HL-60/S4 treated with retinoic acid at 250 ng/mL for 4 days and 3 days (cell line): ENCODE measurements around the gene MAP2.

Experiments
- in situ Hi-C: fragments of 300-500 bp; cut with MboI; formaldehyde crosslinking; loops from 2 replicates; pipeline ENCODE4 v1.7.0; 2022; ENCODE audit warnings: low sequenced_read_pairs

The MAP2 gene

DNA sequence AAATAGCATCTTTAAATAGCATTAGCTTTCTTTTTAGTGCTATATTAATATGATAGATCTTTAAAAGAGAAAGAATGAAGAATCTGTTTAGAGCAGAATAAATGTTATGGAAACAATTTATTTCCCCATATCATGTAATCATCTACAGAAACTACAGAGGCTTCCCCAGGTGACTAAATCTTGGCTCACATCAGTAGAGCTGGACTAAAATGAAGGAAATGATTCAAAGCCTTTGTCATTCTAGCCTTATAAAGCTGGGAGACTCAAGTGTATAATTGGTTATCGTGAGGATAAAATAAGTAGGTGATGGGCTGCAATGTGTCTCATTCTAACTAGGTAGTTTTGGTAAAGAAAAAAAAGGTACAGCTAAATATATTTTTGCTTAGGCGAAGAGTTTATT lies 264.5 kb downstream of the MAP2 start:
- in situ Hi-C loops = no loop called here

DNA sequence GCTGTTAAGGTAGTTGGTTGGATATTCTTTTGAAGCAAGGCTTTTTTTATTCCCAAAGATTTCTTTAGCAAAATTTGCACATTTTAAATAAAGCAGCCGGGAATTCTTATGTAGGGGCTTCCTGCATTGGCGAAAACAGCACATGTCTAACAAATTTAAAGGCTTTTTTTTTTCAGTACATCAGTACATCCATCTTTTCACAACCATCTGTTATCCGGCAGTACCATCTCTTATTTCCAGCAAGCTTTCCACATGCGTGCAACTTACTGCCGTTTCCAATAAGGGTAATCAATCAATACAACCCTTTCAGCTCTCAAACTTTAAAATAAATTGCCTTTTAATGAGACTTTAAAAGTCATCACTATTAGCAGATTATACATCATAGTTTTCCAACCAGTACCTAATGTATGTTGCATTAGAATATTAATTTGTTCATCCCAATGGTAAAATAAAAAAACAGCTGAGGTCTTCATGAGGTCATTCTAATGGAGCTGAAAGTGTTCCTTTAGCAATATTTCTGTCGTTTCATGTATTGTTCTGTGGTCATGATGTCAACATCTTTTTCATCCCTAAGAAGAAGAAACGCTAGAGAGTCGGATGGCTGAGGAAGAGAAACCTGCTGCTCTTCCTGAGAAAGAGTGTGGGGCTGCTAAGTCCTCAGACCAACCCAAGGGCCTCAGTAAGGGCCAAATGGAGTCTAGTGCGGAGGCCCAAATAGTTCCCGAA lies 266.3 kb downstream of the MAP2 start:
- in situ Hi-C loops = no loop called here

DNA sequence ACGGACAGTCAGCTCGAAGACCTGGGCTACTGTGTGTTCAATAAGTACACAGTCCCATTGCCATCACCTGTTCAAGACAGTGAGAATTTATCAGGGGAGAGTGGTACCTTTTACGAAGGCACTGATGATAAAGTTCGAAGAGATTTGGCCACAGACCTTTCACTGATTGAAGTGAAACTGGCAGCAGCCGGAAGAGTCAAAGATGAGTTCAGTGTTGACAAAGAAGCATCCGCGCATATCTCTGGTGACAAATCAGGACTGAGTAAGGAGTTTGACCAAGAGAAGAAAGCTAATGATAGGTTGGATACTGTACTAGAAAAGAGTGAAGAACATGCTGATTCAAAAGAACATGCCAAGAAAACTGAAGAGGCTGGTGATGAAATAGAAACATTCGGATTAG lies 270.9 kb downstream of the MAP2 start:
- in situ Hi-C loops = no loop called here

DNA sequence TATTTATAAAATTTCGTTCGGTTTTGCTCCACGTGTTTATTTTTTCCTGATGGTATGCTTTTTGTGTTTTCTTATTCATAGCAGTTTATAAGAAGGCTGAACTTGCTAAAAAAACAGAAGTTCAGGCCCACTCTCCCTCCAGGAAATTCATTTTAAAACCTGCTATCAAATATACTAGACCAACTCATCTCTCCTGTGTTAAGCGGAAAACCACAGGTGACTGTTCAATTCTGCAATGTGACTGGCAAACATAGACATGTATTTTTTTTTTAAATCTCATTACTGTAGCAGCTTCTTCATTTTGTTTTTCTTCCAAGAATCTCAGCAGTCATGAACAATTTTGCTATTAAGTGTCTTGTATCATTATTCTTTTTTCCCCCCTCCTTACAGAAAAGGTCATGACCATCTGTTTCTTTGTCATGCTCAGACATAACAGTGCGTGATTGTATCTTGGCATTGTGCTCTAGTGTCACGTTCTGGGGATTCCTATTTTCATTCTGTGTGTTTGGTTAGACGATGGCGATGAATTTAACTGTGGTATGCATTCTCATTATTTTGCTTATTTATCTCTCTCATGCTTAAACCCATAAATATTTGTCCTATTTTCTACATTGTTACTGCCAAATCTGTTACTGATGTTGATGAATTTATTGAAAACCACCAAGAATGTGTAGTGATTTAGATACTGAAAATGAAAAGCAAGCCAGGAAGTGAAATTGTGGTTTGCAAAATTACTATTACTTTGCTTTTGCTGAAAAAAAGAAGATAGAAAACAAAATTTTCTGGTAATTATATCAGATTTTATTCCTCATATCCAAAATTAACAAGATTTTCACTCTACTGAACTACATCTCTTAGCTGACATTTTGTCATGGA lies 273.2 kb downstream of the MAP2 start:
- in situ Hi-C loops = no loop called here

DNA sequence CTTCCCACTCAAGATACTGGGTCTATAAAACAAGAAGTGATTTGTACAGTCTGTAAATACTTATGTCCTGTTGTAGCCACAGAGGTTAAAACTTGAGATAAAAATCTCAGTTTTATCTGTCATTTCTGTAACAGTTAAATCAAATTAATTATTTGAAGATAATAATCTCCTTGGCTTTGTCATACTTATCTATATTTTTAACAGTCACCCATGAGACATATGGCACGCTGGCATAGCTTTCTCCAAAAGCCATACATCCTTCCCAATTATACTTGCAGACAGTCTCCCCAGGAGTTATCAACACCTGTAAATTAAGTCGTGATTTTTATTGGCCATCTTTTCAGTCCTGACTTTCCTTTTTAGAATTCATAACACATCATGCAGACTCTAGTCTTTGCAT lies 278.9 kb downstream of the MAP2 start:
- in situ Hi-C loops = no loop called here

DNA sequence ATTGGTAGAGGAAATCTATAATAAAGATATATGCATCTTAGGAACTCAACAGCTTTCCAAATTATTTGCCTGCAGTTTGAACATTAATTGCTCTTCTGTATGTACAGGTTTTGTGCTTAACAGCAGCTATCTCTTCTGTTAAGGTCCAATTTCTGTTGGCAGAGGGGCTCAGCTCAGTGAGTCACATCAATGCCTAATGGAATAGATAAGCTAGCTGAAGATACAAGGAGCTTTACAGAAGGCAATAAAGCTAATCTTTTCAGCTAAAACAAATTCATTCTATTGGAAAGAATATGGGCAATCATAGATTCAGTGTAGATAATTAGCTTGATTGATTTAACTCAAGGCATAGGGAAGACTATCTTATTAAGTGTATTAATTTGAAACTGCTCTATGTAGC lies 289.4 kb downstream of the MAP2 start:
- in situ Hi-C loops = no loop called here

DNA sequence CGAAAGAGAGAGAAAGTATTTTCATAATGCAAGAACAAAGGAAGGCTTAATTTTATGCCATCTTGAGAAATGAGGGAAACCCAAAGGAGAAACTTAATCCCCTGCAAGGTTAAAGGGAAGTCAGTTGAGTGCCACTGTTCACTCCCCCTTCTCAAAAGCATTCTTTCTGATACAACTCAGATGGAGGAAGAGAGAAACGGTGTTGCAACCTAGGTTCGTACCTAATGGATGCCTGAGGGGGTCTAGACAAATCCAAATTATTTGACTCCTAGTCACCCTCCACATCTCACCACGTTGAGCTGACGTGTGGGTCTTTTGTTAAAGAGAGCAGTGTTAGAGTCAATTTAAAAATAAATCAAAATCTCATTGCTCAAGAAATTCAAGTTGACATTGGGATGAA lies 295.2 kb downstream of the MAP2 start:
- in situ Hi-C loops = no loop called here

DNA sequence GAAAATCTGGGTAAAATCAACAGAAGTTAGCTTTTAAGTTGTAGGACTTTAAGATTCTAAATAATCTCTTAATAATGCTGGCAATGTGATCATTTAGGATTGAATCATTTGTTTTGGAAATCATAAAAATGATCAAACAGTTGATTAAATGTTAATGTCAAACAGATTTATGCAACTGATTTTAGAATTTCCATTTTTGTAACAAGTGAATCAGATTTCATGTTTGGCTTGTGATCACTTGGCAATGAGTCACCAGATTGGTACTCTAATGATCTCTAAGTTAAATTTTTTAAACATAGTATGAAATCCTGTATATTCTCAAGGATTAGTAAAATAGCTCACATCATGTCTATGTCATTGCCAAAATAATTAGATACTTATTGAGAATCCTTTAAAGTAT lies 297.6 kb downstream of the MAP2 start:
- in situ Hi-C loops = no loop called here

DNA sequence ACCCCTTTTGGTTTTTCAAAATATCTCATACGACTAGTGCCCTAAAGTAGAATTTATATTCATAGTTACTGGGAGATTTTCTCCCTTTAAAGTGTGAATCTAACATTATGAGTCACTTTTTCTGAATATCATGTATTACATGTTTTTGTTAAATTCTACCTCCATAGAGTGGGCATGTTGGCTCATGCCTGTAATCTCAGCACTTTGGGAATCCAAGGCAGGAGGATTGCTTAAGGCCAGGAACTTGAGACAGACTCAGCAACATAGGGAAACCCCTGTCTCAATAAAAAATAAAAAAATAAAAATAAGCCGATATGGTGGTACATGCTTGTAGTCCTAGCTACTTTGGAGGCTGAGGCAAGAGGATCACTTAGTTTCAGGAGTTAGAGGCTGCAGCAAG lies 302.5 kb downstream of the MAP2 start:
- in situ Hi-C loops = no loop called here

DNA sequence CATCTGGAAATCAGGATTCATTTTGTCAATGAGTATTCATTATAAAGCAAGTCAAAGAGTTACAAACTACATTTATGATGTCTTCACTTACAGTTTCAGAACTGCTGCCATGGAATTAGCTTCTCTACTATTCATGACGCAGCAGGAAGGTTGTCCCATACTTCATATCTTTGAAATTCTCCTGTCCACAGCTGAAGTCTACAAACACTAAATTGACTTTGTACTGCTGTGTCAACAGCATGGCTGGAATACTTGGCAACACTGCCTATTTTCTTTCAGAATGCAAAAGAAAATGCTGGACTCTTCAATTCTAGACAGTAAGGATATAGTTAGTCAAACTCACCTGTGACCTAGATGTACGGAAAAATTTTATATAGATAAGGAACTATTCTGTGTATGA lies 303.2 kb downstream of the MAP2 start:
- in situ Hi-C loops = no loop called here

DNA sequence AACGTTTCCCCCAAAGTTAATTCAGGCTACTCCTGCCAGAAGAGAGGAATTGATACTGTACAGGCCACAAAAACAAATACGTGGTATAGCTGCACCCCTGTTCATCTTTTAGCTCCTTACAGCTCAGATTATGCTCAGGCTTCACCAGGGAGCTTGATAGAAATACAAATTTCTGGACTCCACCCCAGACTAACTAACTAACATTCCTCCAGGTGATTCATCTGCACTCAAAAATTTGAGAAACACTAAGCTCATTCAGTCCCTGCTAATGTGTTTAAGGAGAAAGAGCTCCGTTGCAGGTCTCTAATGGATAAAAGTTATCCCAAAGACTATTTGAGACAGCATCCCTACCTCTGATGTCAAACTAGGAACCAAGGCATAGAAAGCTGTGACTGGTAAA lies 311.0 kb downstream of the MAP2 start:
- in situ Hi-C loops = no loop called here

DNA sequence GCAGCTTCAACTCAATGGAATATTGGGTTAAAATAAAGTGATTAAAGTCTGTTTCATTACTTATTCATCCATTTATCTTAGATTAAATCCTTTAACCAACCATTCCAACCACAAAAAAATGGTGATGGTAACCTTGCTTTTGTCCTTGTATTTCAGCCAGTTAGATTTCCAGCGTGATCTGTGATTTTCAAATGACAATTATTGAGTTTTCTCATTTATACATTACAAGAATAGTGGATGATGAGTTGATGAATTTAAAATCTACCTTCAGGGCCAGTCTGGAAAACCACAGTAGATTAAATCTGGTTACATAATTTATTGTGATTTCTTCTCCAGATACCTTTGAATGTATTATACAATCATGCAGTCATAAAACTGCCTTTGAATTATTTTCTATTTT lies 318.1 kb downstream of the MAP2 start:
- in situ Hi-C loops = no loop called here

DNA sequence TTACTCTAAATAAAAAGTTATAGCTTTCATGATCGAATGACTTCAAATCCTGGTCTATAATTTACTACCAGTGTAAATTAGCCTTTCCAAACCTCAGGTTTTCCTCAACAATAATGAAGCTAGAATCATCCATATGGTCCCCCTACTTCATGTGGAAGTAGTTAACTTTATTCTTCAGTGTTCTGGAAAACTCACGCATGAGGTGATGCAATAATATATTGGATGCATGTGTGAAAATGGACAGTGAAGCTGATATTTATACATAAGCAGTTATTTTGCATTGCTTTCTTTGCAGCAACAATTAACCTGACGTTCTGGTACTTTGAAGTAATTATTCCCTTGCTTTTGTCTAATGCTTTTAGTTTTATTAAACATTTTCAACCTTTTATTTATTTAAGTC lies 329.2 kb downstream of the MAP2 start:
- in situ Hi-C loops = no loop called here

DNA sequence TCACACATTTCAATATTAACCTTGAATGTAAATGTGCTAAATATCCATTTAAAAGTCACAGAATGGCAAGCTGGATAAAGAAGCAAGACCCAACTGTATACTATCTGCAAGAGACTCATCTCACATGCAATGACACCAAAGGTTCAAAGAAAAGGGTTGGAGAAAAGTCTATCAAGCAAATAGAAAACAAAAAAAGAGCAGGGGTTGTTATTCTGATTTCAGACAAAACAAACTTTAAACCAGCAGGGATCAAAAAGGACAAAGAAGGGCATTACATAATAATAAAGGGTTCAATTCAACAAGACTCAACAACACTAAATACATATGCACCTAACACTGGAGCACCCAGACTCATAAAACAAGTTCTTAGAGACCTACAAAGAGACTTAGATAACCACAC lies 333.3 kb downstream of the MAP2 start:
- in situ Hi-C loops = no loop called here

DNA sequence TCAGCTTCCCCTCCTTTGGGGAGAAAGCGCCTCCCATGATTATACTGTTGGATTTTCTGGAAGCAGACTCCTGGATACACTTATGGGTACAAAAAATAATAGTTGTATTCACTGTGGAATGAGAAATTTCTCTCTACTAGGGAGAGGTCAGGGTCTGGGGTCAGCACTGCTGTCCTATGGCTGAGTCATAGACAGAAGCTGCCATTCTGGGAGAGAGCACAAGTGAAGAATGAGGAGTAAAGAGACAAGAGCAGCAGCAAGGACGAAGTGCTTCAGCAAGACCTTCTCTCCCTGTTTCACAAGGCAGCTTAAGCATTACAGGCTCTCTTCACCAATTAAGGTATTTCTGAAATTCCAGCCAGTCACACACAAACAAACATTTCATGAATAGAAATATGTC lies 337.7 kb downstream of the MAP2 start:
- in situ Hi-C loops = no loop called here

DNA sequence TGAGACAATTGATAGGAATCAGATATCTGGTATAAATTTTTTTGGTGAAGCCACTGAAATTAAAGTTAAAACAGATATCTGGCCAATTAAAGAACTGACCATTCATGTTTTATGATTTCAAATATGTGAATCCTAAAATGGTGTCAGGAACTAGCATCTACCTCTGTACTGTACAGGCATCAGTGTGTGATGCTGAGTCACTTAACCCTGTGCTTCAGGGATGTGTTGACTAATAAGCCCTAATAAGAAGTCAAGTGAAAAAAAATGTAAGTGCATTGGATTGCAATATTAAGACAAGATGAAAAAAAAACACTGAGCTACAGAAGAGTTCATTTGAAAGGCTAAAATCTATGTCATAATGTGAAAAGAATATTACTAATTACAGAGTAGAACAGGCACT lies 338.7 kb downstream of the MAP2 start:
- in situ Hi-C loops = no loop called here

DNA sequence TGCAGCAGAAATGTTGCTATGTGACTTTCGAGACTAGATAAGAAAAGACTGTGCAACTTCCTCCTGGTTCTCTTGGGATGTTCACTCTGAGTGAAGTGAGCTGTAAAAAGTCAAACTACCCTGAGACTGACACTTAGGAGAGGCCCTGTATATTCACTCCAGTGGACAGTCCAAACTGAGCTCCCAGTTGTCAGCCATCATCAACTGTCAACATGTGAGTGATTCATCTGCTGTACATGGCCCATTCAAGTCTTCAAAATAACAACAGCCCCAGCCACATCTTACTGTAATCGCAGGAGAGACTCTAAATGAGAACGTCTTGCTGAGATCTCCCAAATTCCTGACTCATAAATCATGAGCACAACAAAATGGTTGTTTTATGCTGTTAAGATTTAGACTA lies 339.3 kb downstream of the MAP2 start:
- in situ Hi-C loops = no loop called here

DNA sequence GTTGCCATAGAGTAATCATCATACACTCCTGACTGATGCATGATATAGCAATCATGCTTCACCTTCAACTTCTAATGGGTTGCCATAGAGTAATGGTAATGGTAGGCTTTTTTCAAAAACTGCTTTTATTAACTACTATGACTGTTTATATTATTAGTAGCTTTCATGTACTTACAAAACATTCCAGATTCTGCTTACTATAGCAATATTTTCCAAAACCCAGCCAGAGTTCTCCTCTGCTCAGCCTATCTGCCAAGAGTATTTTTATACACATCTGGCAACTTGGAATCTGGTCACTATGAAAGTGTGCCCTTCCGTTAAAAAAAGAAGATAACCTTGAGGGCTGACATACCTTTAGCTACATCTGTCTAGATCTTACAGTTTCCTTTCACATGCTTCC lies 342.8 kb downstream of the MAP2 start:
- in situ Hi-C loops = no loop called here

DNA sequence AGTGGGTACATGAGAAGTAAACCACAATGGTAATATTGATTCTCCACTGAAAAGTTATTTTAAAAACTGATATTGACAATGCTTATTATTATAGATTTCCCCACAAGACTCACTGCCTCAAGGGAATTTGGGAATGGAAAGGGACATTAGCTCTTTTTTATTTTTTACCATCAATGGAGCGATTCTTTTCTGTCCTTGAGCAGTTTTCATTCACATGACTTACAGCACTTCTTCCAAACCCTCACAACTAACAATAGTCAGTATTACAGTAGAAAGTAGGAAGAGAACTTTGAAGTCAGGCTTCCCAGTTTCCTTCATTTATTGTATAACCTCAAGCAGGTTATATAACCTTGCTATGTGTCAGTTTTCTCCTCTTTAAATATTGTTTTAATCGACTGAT lies 343.5 kb downstream of the MAP2 start:
- in situ Hi-C loops = no loop called here

DNA sequence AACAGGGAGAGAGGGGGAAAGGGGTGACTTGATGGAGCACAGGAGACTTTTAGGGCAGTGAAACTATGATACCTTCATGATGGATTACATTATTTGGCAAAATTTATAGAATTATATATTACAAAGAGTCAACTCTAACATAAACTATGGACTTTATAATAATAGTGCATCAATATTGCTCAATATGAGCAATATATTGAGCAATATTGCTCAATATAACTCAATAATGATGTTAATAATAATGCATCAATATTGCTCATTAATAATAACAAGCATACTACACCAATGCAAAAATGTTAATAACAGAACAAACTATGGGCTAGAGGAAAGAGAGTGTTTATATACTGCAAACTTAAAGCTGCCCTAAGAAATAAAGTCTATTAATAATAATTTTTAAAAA lies 344.7 kb downstream of the MAP2 start:
- in situ Hi-C loops = no loop called here

DNA sequence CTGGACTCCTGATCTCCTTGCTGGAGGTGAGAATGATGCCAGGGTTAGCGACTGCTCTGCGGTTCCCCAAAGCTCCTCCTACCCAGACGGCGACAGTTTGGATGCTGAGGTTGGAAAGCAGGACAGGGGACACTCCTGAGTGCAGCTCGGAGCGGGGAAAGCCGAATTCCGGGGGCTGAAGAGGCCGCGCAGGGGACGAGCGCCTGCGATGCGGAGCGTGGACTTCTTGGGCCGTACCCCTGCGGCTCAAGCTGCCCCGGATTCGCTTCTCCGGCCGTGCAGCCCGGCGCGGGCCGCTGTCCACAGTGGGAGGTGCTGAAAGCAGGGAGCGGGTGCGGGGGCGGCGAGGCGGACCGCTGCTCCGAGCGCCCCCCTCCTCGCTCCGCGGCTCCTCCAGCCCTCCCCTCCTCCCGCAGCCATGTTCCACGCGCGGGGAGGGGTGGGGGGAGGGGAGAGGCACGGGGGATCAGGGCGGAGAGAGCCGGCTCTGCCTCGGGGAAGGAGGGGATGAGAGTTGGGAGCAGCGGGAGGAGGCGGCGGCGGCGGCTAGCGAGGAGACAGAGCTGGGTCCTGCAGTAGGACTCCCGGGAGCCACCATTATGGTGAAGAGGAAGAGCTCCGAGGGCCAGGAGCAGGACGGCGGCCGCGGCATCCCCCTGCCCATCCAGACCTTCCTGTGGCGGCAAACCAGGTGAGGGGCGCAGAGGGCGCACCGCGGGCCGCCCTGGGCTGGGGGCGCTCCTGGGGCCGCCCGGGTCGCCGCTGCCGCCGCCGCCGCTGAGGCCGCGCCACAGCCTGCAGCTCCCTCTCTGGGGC lies 347.8 kb downstream of the MAP2 start, which contains the start of gene UNC80:
Gene UNC80, plus strand, starts transcription at position 359 of the 816 bp plus-strand sequence. Its CDS starts 241 bp downstream, at position 600.
- in situ Hi-C loops = no loop called here

DNA sequence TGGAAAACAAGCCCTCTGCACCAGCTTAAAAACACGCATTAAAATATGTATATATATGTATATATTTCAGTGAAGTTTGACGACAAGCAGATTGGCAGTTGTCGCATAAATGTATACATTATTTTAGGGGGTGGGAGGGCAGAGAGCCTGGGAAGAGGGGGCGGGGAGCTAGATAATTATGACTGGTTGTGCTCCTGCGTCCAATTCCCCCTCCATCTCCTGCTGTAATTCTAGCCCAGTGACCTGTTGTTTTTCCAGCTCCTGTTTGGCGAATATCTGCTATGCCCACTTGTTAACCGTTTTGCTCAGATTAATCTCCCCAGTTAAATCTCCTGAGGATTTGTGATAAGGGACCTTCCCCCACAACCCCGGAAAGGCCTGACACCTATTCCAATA lies 348.4 kb downstream of the MAP2 start:
- in situ Hi-C loops = no loop called here
